Coronary artery (tissue), 2 donors: ENCODE data around the gene EEFSEC.

Source experiments
- DNase-seq: peaks from one replicate; pipeline ENCODE4 v3.0.0-alpha.2; 2017; ENCODE audit warnings: low spot score
- H3K27ac ChIP-seq, 2 donors: fragments of 200-600 bp; sonication (generic); one replicate each; pipeline ENCODE4 v1.5.1; 2016 to 2019
- H3K4me3 ChIP-seq: fragments of 200-600 bp; sonication (generic); 2 replicates; pipeline ENCODE4 v1.5.1; 2016; ENCODE audit warnings: mild to moderate bottlenecking, moderate library complexity
- CTCF ChIP-seq: fragments of 200-600 bp; sonication (generic); IDR thresholded peaks from one replicate; pipeline ENCODE4 v1.5.1; 2019; ENCODE audit warnings: antibody characterized with exemption

The EEFSEC gene

DNA sequence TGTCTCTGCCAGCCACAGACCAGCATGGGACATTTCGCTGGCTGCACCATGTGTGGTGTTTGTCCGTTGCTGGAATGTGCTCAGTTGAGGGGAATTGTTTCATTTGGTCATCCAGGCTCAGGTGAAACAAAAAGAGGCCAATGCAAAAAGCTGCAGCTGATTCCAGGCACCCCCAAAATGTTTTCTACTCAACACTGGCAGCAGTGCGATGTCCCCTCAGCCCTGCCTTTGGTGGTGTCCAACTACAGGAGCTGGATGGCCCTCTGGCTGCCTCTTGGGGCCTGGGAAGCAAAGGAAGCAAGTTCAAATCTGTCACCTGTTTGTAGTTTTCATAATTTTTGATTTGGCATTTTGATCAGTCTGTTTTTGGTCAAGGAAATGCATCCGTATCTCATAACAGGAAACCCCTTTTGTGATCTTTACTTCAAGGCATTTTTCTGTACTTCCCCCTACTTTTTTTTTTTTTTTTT, 141.8 kb downstream of the EEFSEC start:
- DNase-seq = peak; percentile 38

DNA sequence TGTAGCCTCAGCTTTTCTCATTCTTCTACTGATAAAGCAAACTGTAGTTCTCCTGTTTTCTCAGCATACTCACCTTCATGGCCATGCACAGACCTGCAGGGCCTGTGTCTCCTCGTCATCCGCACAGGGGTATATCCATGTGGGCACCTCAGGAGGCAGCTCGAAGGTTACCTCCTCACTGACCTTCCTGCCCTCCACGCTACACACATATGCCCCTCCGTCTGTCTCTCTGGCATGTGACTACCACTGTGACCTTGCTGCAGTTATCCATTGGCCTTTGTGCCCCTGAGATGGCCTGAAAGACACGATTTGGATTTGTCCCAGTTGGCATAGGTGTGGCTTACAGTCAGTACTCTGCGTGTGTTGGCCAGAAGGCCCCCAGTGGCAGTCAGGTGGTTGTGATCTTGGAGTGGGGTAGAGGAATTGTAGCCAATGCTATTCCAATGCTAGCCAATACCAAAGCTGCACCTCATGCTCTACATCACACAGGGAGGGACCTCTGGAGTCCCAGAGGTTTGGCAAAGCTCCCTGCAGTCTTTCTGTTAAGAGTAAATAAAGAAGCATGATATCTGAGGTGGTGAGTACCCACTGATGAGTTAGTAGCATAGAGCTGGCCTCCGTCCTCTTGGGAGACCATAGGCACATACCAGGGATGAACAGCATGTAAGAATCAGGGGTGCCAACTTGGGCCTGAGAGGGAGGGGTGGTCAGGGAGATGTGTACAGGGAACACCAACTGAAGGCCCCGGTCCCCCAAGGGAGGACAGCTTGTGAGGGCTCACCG, 143.4 kb downstream of the EEFSEC start:
- no peak overlapping the region for H3K27ac ChIP-seq
- peak; percentile 66 for DNase-seq
- H3K4me3 ChIP-seq = no peak overlapping the region
- TF ChIP-seq CTCF = no peak

More for the DNA sequence above, 141.8 kb downstream of the EEFSEC start:
- Histone ChIP-seq H3K4me3 (no peak overlapping the region), H3K27ac (no peak overlapping the region)
- TF ChIP-seq CTCF = no peak

DNA sequence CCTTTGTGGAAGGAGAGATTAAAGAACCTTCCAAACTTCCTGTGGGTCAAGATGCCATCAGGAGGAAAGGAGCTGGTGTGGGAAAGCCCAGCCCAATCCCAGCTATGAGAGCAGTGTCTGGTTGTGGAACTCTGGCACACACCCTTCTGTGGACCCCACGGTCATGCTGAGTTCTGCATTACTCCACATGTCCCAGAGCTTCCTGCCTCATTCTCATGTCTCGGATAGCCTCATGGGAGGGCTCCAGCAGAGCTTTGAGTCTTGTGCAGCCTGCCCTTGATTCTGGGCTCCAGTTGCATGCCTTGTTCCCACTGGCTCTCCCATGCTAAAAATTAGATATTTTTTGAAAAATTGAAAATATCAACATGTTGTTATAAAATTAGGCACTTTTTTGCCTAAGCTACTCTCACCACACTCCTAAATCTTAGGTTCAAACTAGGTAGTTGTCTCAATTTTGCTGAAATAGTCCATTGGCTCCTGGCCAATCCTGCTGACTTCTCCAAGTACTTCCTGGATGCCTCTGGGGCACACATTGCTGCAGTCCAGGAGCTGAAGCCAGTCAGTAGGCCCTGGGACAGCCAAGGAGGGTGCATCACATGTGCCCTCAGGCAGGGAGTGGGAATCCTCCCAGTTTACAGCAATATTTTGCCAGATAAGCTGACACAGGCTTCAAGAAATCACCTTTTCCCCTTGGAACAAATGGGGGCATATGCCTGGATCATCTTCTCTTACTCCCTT, 144.3 kb downstream of the EEFSEC start:
- peak; percentile 36 for DNase-seq
- Histone ChIP-seq H3K27ac (no peak overlapping the region), H3K4me3 (no peak overlapping the region)
- no peak for TF ChIP-seq CTCF

- no peak for TF ChIP-seq CTCF
- DNase-seq = peak; percentile 47
- Histone ChIP-seq H3K4me3 (no peak overlapping the region), H3K27ac (no peak overlapping the region)
These were observed 148.1 kb downstream of the EEFSEC start for GRCh38 chr3:128301186-128302023.

GRCh38 chr3:128306481-128306880, 153.2 kb downstream of the EEFSEC start:
- no peak overlapping the region for H3K4me3 ChIP-seq
- no peak for TF ChIP-seq CTCF
- no peak for DNase-seq
- no peak overlapping the region for H3K27ac ChIP-seq

- DNase-seq = peak; percentile 45
- Histone ChIP-seq H3K27ac (no peak overlapping the region), H3K4me3 (no peak overlapping the region)
- TF ChIP-seq CTCF = no peak
These were observed 153.8 kb downstream of the EEFSEC start for GRCh38 chr3:128307029-128307633.
